DMS153 (cell line): Measurements from ENCODE around the gene SP140L.
A peak's percentile ranks its signal among the peaks of the same experiment; 100 is the strongest.
"Not testable (repeated sequence)": the region's sequence is repeated elsewhere in the genome, so short reads cannot be mapped to it uniquely, and the experiment has no call there.

Source experiments
- DNase-seq: peaks from one replicate; lab custom pipeline; 2025; lab: John Stamatoyannopoulos, UW

The SP140L gene

DNA sequence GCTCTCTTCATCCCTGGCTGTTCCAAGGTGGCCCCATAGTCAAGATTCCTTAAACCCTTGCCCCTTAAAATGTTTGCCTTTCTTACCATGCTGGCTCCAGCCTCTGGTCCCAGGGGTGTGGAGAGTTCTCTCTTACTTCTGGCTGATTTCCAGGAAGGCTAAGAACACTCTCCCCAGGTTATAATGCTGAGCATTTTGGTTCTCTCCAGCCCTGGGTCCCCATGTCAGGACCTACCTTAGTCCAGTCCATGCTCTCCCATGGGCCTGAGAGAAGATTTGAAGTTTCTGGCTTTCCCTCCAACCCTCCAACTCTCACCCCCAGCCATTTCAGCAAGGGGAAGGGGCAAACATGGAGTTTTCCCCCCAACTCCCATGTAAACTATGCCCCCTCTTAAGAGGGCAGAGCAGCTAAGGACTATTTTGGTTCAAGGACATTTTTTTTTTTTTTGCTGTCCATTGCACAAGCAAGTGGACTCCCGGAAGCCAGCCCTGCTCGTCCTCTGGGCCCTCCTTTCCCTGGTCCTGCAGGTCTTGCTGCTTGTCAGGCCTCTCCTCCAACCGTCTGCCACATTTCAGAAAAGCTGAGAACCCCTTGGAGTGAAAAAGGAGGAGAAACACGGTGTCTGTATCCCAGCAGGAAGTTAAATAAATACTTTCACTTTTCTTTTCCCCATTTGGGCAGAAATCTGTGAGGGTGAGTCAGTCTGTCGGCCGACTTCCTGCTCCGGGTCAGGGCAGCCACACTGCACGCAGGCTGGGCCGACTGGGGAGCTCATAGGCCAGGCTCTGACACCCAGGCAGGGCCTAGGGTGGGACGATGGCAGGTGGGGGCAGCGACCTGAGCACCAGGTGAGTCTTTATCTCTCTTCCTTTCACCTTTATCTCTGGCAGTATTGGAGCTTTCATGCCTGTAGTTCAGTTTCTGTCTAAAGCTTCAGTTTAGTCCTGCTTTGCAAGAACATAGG lies at the start of gene SP140L:
Gene SP140L, plus strand, starts transcription at position 741 of the 965 bp plus-strand sequence. Its CDS starts 77 bp downstream, at position 818.
- peak; percentile 42 for DNase-seq

DNA sequence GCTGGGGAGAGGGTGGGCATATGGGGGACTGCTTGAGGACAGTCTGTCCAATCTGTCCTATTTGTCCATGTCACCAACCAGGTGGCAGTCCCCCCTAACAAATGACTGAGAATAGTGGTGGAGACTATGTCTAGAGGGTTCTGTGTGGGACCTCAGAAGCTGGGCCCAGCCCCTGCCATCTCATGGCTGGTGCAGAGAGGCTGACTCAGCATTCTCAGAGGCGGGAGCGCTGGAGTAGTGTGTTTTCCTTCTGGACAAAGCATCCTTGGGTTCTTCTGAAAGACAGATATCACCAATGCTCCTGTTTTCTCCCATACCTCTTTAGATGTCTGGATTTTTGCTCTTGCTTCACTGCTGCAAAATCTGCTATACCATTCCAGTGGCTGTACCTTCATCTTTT lies 44.1 kb upstream of the SP140L start:
- no peak for DNase-seq

DNA sequence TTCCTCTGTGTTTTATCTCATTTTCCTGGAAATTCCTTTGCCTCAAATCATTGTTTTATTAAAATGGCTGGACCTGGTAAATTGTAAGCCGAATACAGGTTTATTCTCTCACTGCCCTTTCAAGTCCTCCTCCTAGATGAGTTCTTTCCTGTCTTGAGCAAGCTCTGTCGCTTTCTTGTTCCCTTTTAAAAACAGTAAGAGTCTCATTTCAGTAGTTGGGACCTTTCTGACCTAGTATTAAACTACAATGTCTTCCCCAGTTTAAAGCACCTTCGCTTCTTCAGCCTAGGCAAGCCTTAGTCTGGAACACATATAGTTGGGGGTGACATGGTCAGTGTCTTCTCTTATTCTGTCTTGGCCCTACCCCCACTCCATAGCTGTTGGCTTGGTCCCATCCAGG lies 40.9 kb upstream of the SP140L start:
- no peak for DNase-seq

DNA sequence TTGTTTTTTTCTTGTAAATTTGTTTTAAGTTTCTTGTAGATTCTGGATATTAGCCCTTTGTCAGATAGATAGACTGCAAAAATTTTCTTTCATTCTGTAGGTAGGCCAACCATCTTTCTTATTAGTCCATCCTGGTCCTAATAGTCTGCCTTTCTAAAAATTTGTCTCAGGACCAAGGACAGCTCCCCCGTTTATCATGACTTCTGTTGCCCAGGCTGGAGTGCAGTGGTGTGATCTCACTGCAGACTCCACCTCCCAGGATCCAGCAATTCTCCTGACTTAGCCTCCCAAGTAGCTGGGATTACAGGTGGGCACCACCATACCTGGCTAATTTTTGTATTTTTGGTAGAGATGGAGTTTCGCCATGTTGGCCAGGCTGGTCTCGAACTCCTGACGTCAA lies 37.7 kb upstream of the SP140L start:
- not testable (repeated sequence) for DNase-seq

DNA sequence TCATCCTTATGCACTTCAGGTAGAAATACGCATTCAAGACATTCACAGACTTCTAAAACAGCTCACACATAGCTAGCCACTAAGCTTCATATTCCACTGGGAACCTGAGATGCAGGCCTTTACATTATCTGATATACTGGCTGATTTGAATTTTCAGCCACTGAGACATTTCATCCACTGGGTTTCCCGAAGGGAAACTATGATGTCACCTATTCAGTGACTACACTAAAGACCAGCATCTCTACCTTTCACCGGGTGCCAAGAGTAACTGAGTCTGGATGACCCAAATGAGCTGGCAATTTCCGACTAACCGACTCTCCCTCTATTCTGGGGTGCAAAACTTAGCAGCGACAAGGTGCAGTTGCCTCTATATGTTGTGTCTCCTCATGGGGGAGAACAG lies 31.8 kb upstream of the SP140L start:
- no peak for DNase-seq

DNA sequence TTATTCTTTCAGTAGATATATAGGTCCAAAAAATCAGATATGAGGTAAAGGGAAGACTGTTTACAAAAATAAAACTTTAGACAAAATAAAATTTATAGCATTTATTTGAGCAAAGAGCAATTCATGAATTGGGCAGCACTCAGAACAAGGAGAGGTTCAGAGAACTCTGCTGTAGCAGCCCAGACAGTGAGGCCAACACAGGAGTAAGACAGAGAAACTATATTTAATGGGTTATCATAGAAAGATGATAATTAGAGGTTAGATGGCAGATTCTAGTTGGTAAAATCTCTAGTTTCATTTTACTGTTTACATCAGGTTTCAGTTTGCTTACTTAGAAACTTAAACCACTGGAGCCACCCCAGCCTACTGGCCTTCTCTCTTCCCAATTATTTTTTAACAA lies 30.1 kb upstream of the SP140L start:
- no peak for DNase-seq

DNA sequence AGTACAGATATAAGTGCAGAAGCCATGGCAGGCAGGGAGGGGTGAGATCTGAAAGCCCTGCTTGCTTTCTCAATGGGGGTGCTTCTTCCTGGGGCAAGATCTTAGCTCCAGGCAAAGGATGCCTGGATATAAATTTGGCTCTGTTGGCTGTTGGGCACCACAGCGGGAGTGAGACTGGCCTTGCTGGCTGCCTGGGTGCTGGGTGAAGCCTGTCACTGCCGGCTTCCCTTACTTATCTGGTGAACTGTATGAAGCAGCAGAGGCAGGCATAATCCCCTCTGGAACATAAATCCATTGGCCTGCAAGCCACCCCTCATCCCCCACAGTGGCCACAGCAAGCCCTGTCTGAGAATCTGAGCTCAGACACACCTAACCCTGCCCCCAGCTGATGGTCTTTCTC lies 27.4 kb upstream of the SP140L start:
- DNase-seq, result no peak

DNA sequence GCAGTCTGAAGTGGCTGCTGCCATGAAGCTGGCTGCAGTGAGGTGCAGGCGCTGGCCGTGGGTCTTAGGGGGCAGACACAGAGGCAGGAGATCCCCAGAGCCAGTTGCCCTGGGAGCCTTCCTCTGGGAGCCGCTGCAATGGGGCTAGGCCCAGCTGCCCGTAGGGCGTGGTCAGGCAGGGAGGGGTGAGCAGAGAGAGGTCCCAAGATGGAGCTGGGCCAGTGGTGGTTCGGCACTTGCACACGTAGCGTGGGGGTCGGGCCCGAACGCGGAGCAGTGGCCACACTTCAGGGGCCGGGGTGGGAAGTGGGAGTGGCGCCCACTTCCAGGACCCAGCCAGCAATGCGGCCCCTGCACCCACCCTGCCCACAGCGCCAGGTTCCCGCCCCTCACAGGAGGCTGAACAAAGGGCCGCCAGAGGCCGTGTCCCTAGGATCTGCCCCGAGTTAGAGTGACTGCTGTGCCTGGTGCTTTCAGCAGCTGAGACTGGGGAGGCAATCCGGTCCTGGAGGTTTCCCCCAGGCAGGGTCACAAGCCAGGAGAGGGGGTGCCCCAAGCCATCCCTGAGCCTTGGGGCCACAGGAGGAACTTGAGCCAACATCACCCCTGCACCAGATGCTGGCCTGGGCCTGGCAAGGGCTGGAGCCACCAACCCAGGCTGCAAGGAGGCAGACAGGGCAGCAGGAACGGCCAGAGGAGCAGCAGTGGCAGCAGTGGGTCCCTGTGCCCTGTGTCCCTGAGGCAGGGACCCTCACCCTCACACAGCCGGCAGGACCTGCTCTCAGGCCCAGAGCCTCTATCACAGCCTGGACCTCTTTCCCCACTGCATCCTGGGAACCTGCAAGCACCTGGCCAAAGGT lies 21.3 kb upstream of the SP140L start:
- DNase-seq, result no peak

DNA sequence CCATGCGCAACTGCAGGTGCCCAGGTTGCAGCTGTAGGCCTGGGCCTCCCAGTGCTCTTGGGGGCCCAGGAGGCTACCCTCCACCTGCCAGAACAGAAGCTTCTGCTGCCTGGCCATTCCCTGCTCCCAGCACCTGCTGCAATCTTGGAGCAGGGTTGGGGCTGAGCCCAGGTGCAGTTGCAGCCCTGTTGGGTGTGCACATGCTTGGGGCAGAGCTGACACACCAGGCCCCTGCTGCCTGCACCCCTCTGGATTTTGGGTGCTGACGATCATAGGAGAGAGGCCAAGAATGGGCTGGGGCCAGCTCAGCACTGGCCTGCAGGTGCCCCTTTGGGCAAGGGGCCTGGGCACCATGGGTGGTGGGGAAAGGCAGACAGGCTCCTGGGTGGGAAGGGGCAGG lies 20.5 kb upstream of the SP140L start:
- no peak for DNase-seq

DNA sequence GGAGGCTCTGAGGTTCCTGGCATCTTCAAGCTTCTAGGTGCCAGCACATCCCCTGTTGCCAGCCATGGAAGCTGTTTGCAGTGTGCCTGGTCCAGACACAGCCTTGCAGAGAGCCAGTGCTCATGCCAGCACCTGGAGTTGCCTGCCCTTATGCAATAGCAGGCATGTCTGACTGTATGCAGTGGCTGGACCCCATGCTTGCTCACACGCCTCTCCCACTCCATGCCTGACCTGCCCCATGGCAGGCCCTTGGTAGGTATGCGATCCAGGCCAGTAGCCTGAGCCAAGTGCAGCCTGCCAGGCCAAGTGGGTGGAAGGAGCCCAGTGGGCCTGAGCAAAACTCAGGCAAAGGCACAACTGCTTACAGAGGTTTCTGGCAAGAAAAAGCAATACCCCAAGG lies 19.5 kb upstream of the SP140L start:
- no peak for DNase-seq

DNA sequence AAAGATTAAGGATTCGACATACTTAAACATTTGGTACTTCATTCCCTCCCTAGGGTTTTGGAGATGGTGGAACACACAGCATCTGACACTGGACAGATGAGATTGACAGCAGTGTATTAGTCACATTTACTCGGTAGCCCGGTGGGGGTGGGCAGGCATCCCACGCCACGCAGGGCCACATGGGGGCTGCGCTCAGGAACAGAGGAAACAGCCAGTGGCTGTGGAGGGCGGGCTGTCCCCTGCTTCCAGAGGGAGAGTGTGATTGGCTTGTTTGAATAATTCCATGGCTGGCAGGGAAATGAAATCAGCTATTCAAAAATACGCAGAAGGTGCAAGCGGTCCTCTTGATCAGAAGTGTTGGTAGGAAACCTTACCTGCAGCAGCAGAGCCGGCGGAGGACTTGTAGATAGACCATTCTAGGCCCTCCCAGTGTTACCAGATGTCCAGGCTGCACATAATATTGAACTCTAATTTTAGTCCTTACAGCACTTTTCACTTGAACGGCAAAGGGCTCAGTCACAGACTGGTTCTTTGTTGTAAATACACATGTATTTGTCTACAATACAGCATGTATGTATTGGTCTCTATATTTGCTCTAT lies 18.5 kb upstream of the SP140L start:
- no peak for DNase-seq

DNA sequence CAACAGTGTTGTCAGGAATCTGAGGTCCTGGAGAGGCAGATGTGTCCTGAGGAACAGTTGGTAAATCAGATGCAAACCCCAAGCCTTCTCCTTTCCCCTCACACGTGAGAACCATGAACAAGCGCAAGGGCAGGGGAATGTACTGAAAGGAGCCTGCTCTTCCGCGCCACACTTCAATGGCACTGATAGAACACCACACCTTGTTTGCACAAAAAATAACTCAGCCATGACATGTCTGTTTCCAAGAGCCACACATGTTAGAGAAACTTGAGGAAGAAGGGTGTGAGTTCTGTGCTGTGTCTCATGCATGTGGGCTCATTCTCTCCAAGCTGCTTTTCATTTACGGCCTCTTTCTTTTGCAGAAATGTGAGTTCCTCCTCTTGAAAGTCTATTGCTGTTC lies 16.2 kb upstream of the SP140L start:
- not testable (repeated sequence) for DNase-seq

DNA sequence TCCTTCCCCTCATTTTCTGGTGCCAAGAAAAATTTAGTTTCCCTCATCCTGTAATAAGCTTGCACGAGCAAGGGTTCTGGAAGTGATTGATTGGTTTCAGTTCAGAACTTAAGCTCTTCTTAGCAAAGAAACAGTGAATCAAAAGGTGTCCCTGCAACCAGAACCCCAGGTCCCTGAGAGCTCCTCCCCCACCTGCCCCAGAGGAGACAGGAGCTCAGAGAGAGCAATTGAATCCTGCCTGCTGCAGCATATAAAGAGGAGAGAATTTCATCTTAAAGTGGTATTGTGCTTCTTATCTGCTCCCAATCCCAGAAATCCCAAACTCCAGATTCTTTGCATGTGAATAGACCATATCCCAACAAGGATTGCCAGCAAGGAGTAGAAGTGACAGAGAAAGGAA lies 15.4 kb upstream of the SP140L start:
- DNase-seq, result not testable (repeated sequence)

DNA sequence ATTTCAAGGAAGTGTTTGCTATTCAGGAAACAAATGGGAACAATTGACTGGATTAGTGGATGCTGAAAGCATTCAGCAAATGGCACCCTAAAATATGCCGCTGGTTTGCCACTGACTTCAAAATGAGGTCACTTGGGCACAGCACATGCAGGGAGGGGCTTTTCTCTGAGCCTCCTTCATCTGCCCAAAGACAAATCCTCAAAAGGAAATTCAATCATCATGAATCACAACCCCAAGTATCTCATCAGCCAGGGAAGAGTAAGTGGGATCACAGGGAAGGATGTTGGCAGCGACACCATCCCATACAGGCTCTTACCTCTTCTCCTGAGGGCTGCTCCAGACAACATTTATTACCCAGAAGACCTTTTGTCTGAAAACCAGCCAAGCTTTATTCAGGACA lies 14.4 kb upstream of the SP140L start:
- DNase-seq, result no peak

DNA sequence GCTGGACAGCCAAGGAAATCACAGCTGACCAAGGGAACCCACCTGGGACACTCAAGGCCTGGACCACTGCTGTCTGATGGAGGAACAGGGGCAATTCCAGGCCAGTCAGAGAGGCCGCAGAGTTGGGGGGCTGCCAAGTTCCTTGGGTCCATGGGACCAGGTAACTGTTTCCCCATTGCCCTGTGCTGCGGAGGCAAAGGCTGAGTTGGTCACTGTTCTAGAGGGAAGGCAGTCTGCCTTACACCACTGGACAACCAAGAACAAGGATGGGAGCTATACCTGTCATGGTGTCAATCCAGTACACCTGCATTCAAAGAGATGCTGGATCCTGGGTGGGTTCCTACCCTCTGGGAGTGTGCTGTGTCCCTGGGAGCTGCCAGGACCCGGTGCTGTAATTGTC lies 9.6 kb upstream of the SP140L start:
- DNase-seq, result no peak

DNA sequence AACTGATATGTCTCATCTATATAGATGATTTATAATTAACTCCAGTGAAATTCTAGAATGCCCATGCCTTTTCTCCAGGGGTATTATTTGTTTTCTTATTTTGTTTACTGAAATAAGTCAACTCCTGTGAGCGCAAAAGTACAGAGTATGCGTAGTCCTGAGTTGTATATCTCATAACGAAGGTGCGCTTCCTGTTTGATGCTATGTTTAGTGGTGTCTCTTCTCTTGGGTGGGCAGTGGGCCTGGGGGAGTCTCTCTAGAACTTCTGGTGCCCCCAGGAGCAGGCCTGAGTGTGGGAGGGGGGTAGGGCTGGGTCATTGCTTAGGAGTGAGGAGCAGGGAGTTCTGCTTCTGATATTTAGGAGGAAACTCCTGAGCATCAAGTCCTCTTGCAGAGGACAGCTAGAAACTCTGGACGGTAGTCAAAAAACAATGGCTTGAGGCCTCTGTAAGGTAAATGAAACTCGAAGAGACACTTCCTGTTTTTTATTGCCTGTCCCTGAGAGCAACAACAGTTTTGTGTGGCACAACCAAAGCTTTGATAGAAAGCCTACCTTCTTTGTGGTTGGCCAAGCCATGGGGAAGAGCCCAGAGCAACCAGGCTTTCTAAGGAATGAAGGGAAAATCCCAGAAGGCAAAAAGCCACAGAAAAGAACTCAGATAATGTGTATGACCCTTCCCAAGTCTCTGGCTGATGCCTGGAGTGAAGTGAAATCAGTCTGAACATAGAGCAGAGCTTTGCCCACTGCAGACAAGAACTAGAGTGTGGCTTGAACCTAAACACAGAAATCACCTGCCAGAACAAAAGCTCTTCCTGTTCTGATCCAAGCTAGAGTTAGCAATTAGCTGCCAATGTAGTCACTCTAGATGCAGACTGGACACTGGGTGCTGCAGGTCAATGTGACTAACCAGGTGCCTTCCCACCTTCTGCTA lies 8.5 kb upstream of the SP140L start:
- DNase-seq, result peak; percentile 10

DNA sequence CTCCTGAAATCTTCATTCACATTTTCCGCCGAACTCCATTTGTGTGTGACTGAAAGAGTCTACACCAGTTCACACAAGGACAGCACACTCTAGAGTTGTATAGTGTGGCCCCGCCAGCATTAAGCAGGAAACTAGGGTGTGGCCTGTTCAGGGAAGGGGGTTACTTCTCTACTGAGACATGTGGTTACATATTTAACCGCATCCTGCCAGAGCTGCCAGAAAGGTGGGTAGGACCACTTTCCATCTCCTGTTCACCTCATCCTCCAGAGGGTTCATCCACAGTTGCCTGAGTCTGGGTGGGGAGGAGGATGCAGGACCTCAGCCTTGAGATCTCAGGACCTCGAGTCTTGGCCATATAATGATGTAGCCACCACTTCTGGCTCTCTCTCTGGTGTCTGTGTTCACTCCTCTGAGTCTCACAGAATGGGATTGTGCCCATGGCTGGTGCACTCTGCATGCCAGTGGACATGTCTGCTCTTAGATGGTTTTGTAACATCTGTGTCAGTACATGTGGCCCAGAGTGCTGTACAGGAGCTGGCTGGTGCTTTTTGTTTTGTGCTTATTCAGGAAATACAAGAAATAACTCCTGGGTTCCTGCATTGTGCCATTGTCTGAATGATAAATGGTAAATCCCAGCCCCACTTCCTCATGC lies 7.7 kb upstream of the SP140L start:
- DNase-seq, result no peak

DNA sequence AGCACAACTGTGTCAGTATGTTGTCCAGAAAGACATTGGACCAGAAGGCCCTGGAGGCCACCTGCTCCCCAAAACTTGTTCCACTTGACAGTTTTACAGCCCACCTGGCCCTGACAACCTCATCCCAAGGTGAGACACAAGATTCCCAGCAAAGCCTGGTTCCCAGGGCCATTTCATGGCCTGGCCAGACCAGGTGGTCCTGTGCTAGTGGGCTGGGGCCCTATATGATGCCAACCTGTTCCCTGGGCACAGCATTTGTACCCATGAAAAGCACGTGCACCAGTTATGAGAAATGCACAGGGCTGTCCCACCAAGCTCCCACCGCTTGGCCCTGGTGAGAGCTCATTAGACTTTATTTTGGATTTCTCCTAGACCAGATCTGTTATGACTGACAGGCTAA lies 6.0 kb upstream of the SP140L start:
- DNase-seq, result no peak

DNA sequence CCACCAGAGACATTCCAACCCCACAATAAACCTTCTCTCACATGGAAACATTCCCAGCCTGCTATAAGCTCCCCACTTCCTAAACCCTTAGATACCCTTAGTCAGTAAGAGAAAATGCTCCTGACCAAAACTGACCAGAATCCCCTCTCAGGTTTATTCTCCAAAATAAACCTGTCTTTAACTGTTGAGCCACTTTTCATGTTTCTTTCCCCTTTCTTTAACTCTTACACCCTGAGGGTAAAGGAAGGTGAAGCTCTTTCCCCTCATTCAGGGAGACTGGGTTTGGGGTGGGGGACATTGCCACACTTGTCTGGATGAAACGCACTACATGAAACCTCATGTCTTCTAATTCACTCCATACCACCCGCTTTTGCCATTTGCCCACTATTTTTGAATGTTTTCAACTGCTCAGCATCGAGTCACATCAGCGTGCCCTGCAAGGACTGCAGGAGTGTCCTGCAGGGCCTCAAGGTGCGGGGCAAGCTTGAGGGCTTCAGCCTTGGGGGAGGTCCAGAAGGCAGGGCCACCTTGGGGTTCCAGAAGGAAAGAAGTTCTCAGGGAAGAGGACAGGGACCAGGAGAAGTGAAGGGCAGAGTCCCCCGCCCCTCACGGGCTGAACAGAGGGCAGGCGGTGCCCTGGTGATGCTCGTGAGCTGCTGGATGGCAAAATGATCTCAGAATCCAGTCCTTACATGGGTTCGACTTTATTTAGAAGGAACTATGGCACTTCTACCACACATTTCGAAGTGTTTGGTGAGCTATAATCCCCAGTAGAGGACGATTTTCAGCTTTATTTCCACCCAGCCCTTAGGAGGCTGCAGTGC lies 4.2 kb upstream of the SP140L start:
- DNase-seq, result no peak
